Inflammatory macrophage (primary cell): ENCODE data around the gene STIM1.

ENCODE experiments used
- DNase-seq, 2 donors: peaks; one replicate each; pipeline ENCODE4 v3.0.0-alpha.2; 2020 to 2022

The STIM1 gene

GRCh38 chr11:3830730-3831129 is 24.7 kb upstream of the STIM1 start:
- DNase-seq = peak in 1 of 2 donors; percentile 40

DNA sequence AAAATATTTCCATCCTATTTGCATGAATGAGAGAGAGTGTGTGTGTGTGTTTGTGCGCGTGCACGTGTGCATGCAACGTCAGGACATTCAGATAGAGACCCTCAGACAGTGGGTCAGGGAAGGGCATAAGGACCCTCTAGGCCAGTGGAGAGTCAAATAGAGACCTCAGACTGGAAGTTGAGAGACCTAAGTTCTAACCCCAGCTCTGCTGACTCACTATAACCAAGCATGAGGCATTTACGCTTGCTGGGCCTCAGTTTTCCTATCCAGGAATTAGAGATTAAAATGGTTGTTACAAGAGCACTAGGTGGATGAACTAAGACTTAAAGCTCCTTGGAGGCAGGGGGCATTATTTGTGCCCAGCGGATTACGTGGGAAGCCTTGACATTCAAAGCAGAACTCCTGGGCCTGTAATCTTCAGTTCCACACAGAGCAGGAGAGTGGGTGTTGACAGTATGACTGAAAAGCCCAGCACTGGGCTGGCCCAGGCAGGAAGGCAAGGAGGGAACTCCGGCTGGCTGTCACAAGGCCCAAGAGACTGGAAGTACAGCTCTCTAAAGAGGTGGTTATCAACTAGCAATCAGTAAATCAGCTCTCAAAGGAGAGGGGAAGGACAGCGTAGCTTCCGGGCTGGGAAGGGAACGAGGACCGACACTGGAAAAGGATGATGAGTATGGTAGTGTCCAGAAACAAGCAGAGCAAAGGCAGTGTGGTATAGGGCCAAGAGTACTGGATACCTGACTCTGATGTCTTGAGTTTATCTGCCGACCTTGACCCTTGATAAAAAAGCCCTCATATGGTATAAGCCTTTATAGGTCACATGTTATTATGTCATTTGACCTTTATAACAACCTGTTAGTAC is 23.9 kb upstream of the STIM1 start:
- peak; percentile 88 to 94 for DNase-seq

DNA sequence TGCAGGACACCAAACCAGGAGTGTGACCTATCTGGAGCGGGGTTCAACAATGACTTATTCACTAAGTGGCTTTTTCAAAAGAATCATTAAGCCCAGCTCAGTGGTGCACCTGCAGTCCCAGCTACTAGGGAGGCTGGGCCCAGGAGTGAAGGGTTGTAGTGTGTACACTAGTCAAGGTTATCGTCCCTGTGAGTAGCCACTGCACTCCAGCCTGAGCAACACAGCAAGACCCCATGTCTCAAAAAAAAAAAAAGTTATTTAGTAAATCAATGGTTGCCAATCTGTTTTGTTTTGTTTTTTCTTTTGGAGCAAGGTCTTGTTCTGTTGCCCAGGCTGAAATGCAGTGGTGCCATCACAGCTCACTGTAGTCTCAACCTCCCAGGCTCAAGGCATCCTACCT is 22.6 kb upstream of the STIM1 start:
- no peak for DNase-seq

- no peak for DNase-seq
These were observed 22.0 kb upstream of the STIM1 start for GRCh38 chr11:3833449-3833848.

DNA sequence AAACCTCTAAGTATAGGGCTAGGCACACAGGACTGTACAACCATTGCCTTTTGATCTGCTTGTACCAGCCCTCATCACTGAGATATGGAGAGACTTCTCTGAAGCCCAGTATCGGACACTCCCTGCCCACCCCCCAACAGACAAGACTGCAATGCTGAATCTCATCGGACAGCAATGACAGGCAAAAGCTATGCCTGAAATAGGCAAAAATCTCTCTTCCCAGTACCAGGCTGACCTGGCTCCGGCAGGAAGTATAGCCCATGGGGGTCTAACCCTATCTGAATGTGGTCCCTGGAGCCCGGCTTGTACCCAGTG is 21.2 kb upstream of the STIM1 start:
- no peak for DNase-seq

DNA sequence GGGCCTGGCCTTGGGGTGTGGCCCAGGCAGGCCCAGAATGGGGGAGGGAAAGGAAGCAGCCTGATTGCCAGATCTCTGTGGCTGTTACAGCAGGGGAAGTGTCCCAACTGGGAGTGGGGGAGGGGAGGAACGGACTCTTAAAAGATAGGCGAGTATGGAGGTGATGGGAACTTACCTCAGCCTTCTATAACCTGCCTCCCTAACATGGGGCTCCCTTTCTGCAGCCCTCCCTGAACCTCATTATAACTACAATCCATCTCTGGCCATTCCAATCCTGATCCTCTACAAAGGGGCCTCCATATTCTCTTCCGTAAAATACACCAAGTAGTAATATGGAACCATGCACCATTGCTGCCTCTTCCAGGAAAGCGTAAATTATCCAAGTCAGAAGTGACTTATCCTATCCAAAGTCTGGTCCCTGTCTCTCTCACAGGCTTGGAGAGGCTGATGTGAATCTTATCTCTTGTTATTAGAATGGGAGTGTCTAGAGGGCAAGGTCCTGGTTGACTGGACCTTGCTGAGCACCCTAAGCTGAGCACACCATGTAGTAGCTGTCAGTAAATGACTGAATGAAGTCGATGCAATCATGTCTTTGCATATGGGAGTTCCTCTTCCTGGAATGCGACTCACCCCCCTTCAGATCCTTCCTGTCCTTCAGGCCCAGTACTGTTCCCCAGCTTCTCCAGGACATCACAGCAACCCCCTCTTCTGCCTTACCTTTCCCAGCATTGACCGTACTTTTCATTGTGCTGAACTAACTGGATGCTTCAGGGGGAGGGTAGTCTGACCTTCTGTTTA is 20.6 kb upstream of the STIM1 start:
- peak; percentile 85 to 87 for DNase-seq

DNA sequence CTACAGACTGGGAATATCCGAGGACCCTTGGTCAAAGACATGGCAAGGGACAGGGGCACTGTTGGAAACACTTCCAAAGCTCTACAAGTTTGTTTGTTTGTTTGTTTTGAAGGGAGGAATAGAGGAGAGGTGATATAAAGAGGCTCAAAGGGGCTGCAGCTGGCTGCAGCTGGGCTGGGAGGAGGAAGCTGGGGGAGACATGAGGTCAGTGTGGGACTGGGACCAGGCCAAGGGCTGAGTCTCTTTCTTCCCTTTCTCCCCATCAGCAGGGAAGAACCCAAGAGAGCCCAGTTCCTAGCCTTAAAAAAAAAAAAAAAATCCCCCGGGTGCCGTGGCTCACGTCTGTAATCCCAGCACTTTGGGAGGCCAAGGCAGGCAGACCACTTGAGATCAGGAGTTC is 19.7 kb upstream of the STIM1 start:
- no peak for DNase-seq

DNA sequence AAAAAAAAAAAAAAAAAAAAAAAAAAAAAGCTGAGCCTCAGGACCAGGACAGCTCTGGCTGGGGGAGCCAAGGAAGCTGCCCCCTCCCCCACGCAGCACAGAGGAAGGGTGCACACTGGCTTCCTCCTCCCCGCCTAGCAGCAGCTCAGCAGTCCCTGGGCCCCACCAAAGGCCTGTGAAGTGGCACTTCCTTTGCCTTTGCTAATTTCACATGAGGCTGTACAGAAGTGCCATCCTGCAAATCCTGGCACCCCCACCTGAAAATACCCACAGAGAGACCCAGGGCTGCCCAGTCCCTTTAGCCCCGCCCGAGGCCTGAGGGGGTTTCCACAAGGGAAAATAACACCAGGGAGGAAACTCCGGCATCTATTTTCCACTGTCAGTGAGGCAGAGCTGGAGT is 18.6 kb upstream of the STIM1 start:
- peak; percentile 55 to 65 for DNase-seq

GRCh38 chr11:3837793-3838192 is 17.7 kb upstream of the STIM1 start:
- DNase-seq = peak; percentile 86 to 90

DNA sequence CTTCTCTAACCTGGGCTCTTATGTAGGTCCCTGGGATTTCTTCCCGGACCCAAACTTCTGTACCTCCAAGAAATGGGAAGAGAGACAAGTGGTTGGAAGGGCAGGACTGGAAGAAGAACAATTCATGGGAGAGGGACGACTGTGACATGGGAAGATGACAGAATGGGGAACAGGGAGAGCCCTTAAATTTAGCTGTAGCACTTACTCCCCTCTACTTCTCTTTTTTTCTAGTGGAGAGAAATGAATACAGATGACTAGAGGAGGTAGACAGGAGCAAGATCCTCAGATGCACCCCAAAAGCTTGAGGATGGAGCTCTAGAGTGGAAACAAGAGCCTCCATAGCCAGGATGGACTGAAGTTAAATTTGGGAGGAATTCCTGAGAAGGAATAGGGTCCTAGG is 17.0 kb upstream of the STIM1 start:
- DNase-seq = peak in 1 of 2 donors; percentile 51

DNA sequence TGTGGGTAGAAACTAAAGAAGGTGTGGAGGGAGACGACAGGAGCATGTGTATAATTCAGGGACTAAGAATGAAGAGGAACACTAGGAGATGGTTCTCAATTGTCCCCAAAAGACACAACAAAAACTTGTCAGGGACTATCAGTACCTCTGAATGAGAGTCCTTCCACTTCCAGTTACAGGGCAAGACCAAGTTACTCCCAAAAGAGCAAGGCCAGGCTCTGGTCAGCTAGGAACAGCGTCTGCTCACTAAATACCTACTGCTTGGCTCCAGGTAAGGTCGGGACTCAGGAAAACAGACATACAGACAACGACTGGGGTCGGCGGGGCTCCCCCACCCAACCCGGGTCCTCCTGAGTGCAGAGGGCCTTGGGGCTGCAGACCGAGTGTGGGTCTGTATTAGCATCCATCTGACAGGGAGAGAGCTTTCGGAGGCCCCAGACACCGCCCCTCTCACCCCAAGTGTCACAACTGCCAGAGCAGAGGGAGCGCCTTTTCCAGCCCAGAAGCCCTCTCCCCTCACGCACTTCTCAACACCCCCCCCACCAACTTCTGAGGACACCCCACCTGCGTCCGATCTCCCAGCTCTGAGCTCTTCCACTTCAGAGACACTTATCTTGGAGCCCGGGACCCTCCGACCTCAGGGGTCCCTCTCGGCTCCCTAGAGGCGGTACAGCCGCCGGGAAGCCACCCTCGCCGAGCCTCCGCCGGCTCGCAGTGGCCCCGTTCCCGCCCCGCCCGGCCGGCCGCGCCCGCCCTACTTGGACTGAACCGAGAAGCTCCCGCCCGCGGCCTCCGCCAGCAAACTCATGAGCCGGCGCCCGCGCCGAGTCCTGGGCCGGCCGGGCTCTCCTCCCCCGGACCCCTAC is 15.2 kb upstream of the STIM1 start:
- DNase-seq = no peak

DNA sequence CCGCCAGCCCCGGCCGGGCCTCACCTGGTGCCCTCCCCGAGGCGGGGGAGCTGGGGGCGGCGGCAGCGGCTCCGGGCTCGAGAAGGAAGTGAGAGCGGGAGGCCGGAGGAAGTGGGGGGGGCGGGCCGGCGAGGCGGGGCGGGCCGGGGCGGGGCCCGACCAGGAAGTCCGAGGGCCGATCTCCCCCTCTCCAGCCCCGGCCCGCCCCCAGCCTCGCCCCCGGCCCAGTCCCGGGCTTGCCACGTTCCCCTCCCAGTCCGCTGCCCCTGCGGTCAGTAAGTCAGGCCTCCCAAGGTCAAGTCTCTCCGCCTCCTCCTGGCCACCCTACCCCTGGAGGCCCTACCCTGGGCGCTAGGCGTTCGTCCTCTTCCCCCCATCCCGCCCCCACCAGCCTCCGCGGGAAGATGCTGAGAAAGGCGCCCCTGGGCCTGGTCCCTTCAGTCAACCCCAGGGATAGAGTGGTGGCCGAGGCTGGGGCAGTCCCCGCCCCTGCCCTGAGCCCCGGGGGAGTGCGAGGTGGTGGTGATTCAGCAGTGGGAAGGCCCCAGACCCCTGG is 14.5 kb upstream of the STIM1 start, which contains the start of gene RHOG:
RHOG (minus strand) TSS at position 90 of the 556 bp plus-strand sequence. CDS start 12,821 bp downstream, outside the sequence.
- DNase-seq = peak; percentile 74 to 79

DNA sequence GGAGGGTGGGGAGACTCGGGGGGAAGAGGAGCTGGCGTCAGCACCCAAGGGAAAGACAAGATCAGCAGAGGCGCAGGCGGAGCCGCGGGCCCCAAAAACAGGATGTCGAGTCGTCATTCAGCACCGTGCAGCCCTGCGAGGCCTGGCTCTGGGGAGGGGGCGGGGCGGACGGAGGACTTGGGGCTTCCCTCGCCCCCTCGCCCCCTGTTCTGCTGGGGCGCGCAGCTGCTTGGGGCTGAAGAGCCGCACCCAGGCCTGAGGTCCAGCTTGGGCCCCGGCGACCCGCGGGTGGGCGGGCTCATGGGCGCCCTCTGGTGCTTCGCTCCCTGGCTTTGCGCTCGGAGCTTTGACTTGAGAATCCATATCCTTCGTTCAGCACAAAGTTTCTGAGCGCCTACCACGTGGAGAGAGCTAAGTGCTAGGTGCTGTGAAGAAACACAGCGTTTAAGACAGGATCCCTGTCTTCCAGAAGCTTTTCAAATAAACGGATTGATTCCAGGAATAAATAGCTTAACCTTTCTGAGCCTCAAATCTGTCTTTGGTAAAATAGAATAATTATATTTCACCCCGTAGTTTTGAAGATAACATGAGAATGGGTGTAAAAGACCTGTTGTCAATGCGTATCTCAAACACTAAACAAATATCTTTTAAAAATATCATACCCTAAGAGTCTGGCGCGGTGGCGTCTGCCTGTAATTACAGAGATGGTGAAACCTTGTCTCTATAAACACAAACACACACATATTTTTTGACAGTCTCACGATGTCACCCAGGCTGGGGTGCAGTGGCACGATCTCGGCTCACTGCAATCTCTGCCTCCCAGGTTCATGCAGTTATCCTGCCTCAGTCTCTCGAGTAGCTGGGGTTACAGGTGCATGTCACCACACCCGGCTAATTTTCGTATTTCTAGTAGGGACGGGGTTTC is 13.8 kb upstream of the STIM1 start:
- peak; percentile 85 to 93 for DNase-seq

- DNase-seq = no peak
These were observed 12.1 kb upstream of the STIM1 start for GRCh38 chr11:3843326-3843725.

- no peak for DNase-seq
These were observed 10.2 kb upstream of the STIM1 start for GRCh38 chr11:3845246-3845645.

GRCh38 chr11:3845670-3846069 is 9.8 kb upstream of the STIM1 start:
- DNase-seq = no peak

GRCh38 chr11:3849297-3849874 is 6.1 kb upstream of the STIM1 start:
- DNase-seq = peak; percentile 60 to 70

- no peak for DNase-seq
These were observed 2.0 kb upstream of the STIM1 start for GRCh38 chr11:3853545-3853842.

GRCh38 chr11:3853899-3854659 is 1.4 kb upstream of the STIM1 start:
- peak; percentile 73 to 79 for DNase-seq

- no peak for DNase-seq
These were observed 846 bp upstream of the STIM1 start for GRCh38 chr11:3854660-3854976.
